ENCODE results near the gene PMAIP1.

Gene PMAIP1

GRCh38 chr18:59921384-59921891, 21.6 kb downstream of the PMAIP1 start:
- TF ChIP-seq REST (IDR thresholded peaks at IDR 0.05; ENCODE audit: insufficient read depth in 1 of 2, low read depth in 2 of 2, low read length in 2 of 2) (no peak), TAF1 (IDR thresholded peaks at IDR 0.05; ENCODE audit: borderline replicate concordance, insufficient read depth, low read length) (no peak), POLR2AphosphoS5 (IDR thresholded peaks at IDR 0.05; ENCODE audit: low read depth, low read length) (no peak), SIN3A (IDR thresholded peaks at IDR 0.05; ENCODE audit: borderline replicate concordance, insufficient read depth, low read length) (no peak), FOXP2 (optimal IDR thresholded peaks at IDR 0.05; ENCODE audit: borderline replicate concordance, extremely low read depth, extremely low read length, insufficient read depth) (no peak)

- TF ChIP-seq FOXP2 (optimal IDR thresholded peaks at IDR 0.05; ENCODE audit: borderline replicate concordance, extremely low read depth, extremely low read length, insufficient read depth): no peak
- no peak for TF ChIP-seq POLR2AphosphoS5 (IDR thresholded peaks at IDR 0.05; ENCODE audit: low read depth, low read length)
- TF ChIP-seq TAF1 (IDR thresholded peaks at IDR 0.05; ENCODE audit: borderline replicate concordance, insufficient read depth, low read length): no peak
- no peak for TF ChIP-seq SIN3A (IDR thresholded peaks at IDR 0.05; ENCODE audit: borderline replicate concordance, insufficient read depth, low read length)
- no peak for TF ChIP-seq REST (IDR thresholded peaks at IDR 0.05; ENCODE audit: insufficient read depth in 1 of 2, low read depth in 2 of 2, low read length in 2 of 2)
These were observed 23.9 kb downstream of the PMAIP1 start for GRCh38 chr18:59923539-59924196.

GRCh38 chr18:59926131-59926530, 26.3 kb downstream of the PMAIP1 start:
- no peak for TF ChIP-seq FOXP2 (optimal IDR thresholded peaks at IDR 0.05; ENCODE audit: borderline replicate concordance, extremely low read depth, extremely low read length, insufficient read depth)
- no peak for TF ChIP-seq SIN3A (IDR thresholded peaks at IDR 0.05; ENCODE audit: borderline replicate concordance, insufficient read depth, low read length)

- TF ChIP-seq REST (IDR thresholded peaks at IDR 0.05; ENCODE audit: insufficient read depth in 1 of 2, low read depth in 2 of 2, low read length in 2 of 2): no peak
- TF ChIP-seq FOXP2 (optimal IDR thresholded peaks at IDR 0.05; ENCODE audit: borderline replicate concordance, extremely low read depth, extremely low read length, insufficient read depth): no peak
- no peak for TF ChIP-seq POLR2AphosphoS5 (IDR thresholded peaks at IDR 0.05; ENCODE audit: low read depth, low read length)
- TF ChIP-seq SIN3A (IDR thresholded peaks at IDR 0.05; ENCODE audit: borderline replicate concordance, insufficient read depth, low read length): no peak
- TF ChIP-seq TAF1 (IDR thresholded peaks at IDR 0.05; ENCODE audit: borderline replicate concordance, insufficient read depth, low read length): no peak
These were observed 27.5 kb downstream of the PMAIP1 start for GRCh38 chr18:59927246-59927825.

GRCh38 chr18:59928201-59928600, 28.4 kb downstream of the PMAIP1 start:
- TF ChIP-seq POLR2AphosphoS5 (IDR thresholded peaks at IDR 0.05; ENCODE audit: low read depth, low read length) (no peak), TAF1 (IDR thresholded peaks at IDR 0.05; ENCODE audit: borderline replicate concordance, insufficient read depth, low read length) (no peak), FOXP2 (optimal IDR thresholded peaks at IDR 0.05; ENCODE audit: borderline replicate concordance, extremely low read depth, extremely low read length, insufficient read depth) (no peak), REST (IDR thresholded peaks at IDR 0.05; ENCODE audit: insufficient read depth in 1 of 2, low read depth in 2 of 2, low read length in 2 of 2) (no peak), SIN3A (IDR thresholded peaks at IDR 0.05; ENCODE audit: borderline replicate concordance, insufficient read depth, low read length) (no peak)

Measured in PFSK-1 (cell line).